ENCODE results near the gene SYCE3.

GRCh38 chr22:50561401-50562358 lies 1.0 kb downstream of the SYCE3 start:
- TF ChIP-seq POLR2A (IDR thresholded peaks at IDR 0.05; ENCODE audit: low read depth, low read length) (no peak), POLR2AphosphoS5 (IDR thresholded peaks at IDR 0.05; ENCODE audit: low read depth, low read length) (no peak), TAF1 (IDR thresholded peaks at IDR 0.05; ENCODE audit: borderline replicate concordance, low read depth, low read length) (no peak)
